AG04449 (cell line): ENCODE measurements around the gene CAMTA1.

Experiments
- CTCF ChIA-PET: fragments of 350-600 bp; formaldehyde crosslinking; extraction: SDS; loops from one replicate; lab custom pipeline; 2021; ENCODE audit warnings: antibody characterized with exemption; lab: Yijun Ruan, JAX
- POLR2A ChIA-PET: fragments of 400-600, 350-600 bp; formaldehyde crosslinking; extraction: SDS; loops from one replicate; lab custom pipeline; 2020; ENCODE audit warnings: antibody characterized with exemption, inconsistent platforms; lab: Yijun Ruan, JAX
- DNase-seq: peaks from one replicate; pipeline ENCODE4 v3.0.0-alpha.2; 2010; ENCODE audit warnings: low read depth, low spot score
- H3K4me3 ChIP-seq: 2 replicates; pipeline ENCODE4 v1.5.1; 2011; ENCODE audit warnings: low read depth, mild to moderate bottlenecking, control low read depth, low read length
- CTCF ChIP-seq: IDR thresholded peaks from one replicate; pipeline ENCODE4 v1.5.1; 2011; ENCODE audit warnings: mild to moderate bottlenecking, moderate library complexity, low read length, control low read depth, inconsistent platforms; ENCODE audit not compliant: insufficient read depth; ENCODE audit errors: missing control alignments

The CAMTA1 gene

DNA sequence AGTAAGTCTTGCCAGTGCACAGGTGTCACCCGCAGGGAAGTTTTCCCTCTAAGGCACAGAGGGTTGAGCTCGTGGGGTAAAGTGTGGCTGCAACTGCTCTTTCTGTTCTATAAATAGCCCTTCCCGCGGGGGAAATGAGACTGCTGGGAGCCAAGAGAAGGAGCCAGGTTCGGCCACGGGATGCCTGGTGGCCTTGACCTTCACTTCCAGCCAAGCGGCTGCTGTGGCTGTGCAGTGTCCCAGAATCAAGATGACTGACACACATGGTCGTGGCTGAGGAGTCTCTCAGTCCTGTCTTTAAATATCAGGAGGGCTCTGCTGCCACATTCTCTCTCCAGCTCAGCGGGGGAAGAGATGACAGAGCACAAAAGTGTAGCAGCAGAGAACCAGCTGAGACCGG, 831.7 kb downstream of the CAMTA1 start:
- ChIA-PET CTCF (interaction anchor here (1.1 to 1.4 kb wide), 3 partner anchors 10 to 135 kb away, joined by 3 to 4 read pairs (median 4); no protein-coding TSS in a partner anchor), POLR2A (no interaction called here)
- DNase-seq, result no peak
- no peak for TF ChIP-seq CTCF
- no peak overlapping the region for H3K4me3 ChIP-seq

GRCh38 chr1:7617826-7618225, 832.6 kb downstream of the CAMTA1 start:
- ChIA-PET POLR2A (no interaction called here), CTCF (interaction anchor here (1.1 to 1.4 kb wide), 3 partner anchors 11 to 134 kb away, joined by 3 to 4 read pairs (median 4); no protein-coding TSS in a partner anchor)
- H3K4me3 ChIP-seq, result no peak overlapping the region
- DNase-seq, result no peak
- no peak for TF ChIP-seq CTCF

DNA sequence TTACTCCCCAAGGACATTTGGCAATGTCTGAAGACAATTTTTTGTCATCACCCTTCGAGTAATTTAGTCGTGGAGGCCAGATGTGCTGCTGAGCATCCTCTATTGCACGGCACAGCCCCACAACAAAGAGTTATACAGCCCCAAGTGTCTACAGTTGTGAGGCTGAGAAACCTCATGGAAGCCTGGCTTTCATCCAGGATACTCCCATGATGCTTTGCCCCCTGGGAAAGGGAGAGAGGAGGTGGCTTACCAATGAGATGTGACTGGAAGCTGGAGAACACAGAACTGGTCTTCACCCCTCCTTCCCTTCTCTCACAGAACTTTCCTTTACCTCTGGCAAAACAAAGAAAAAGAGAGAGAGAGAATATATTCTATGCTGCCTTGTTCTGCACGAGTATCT, 834.9 kb downstream of the CAMTA1 start:
- CTCF ChIA-PET, result no interaction called here
- POLR2A ChIA-PET, result no interaction called here
- DNase-seq, result no peak
- no peak overlapping the region for H3K4me3 ChIP-seq
- TF ChIP-seq CTCF, result no peak

GRCh38 chr1:7621334-7622219, 836.3 kb downstream of the CAMTA1 start:
- no peak for DNase-seq
- ChIA-PET POLR2A (no interaction called here), CTCF (no interaction called here)
- no peak overlapping the region for H3K4me3 ChIP-seq
- TF ChIP-seq CTCF, result no peak

GRCh38 chr1:7623842-7624241, 838.6 kb downstream of the CAMTA1 start:
- no peak for DNase-seq
- CTCF ChIA-PET, result interaction anchor here (1.9 kb wide), 1 partner anchor 23 kb away, joined by 6 read pairs; no protein-coding TSS in a partner anchor
- no peak for TF ChIP-seq CTCF
- POLR2A ChIA-PET, result no interaction called here
- no peak overlapping the region for H3K4me3 ChIP-seq

DNA sequence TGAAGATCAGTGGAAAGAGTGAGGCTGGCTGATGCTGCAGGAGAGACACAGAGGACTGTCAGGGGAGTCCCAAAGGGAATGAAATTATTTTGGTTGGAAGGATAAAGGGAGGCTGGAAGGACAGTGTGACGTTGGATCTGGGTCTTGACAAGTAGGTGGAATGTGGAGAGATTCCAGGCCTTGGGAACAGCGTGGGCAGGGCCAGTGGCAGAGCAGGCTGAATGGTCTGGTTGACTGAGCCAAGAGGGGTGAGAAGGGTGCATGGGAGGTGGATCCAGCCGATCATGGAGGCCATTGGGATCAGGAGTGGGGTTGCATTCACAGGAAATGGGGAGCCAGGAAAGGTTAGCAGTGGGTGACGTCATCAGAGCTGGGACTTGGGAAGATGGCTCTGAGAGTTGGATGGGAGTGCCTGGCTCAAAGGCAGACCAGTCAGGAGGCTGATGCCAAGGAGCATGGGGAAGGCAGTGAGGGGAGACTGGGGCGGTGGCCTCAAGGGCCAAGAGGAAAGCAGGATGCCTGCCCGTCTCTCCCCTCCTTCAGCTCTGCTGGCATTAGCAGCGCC, 839.6 kb downstream of the CAMTA1 start:
- no peak for TF ChIP-seq CTCF
- no peak overlapping the region for H3K4me3 ChIP-seq
- ChIA-PET POLR2A (no interaction called here), CTCF (no interaction called here)
- DNase-seq, result no peak
